Measurements from ENCODE around the gene TMSB4X. TPM values are rescaled to one million over a fixed set of nuclear protein-coding genes. Genes with fewer than 3 reads are reported as not detected.
"Not testable (repeated sequence)": the region's sequence is repeated elsewhere in the genome, so short reads cannot be mapped to it uniquely, and the experiment has no call there.

Gene TMSB4X
- total and polyA plus RNA-seq, 4 donors: 2,440 to 3,659 (median 2,708) TPM

DNA sequence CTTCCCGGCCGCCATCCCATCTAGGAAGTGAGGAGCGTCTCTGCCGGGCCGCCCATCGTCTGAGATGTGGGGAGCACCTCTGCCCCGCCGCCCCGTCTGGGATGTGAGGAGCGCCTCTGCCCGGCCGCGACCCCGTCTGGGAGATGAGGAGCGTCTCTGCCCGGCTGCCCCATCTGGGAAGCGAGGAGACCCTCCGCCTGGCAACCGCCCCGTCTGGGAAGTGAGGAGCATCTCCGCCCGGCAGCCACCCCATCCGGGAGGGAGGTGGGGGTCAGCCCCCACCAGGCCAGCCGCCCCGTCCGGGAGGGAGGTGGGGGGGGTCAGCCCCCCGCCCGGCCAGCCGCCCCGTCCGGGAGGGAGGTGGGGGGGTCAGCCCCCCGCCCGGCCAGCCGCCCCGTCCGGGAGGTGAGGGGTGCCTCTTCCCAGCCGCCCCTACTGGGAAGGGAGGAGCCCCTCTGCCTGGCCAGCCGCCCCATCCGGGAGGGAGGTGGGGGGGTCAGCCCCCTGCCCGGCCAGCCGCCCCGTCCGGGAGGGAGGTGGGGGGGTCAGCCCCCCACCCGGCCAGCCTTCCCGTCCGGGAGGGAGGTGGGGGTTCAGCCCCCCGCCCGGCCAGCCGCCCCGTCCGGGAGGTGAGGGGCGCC is 11.6 kb upstream of the TMSB4X start:
- DNase-seq (ENCODE audit: low read depth in 4 of 6, low spot score in 6 of 6); H3K27me3 ChIP-seq (ENCODE audit: control insufficient read depth, insufficient read depth, low read length); H3K4me1 ChIP-seq (ENCODE audit: control insufficient read depth, insufficient read depth, low read length); H3K9me3 ChIP-seq (ENCODE audit: control insufficient read depth, insufficient read depth, low read length); H3K36me3 ChIP-seq (ENCODE audit: control insufficient read depth, insufficient read depth, low read length); H3K27ac ChIP-seq (ENCODE audit: low read depth, low read length); H3K4me3 ChIP-seq (ENCODE audit: low read depth, low read length): not testable (repeated sequence)
- 96% methylated on average over 26 of the region's 52 CpGs for WGBS (ENCODE audit: insufficient coverage)

DNA sequence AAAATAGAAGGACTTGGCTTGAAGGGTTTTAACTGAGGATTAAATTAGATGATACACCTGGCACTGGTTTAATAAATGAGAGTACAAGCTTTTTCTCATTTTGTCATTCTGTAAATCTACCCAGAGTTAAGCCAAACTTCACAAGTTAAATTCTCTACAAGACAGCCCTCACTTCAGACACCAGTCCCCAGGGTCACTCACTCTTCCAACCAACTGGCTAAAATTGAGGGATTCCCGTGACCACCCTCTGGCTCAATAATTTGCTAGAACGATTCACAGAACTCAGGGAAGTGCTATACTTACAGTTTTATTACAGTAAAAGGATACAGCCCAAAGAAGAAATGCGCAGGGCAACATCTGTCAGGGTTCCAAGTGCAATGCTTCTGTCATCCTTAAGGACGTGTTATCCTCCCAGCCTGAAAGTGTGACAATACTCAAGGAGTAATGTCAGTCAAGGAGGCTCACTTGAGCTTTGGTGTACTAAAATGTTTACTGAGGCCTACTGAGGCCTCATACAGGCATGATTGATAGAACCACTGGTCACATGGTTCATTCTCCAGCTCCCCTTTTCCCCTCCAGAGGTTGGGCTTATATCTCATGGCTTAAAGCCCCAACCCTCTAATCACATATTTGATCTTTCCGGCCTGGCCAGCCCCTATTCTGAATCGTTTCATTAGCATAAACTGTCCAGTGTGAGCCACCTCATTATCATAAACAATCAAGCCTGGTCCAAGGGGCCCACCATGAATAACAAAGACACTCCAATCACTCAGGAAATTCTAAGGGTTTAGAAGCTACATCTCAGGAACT is 9.6 kb upstream of the TMSB4X start:
- WGBS (ENCODE audit: insufficient coverage): 66% methylated on average over 4 of the region's 6 CpGs
- no peaks in the 10 kb centered on the region for H3K9me3 ChIP-seq (ENCODE audit: control insufficient read depth, insufficient read depth, low read length)
- no peak for DNase-seq (ENCODE audit: low read depth in 4 of 6, low spot score in 6 of 6)

DNA sequence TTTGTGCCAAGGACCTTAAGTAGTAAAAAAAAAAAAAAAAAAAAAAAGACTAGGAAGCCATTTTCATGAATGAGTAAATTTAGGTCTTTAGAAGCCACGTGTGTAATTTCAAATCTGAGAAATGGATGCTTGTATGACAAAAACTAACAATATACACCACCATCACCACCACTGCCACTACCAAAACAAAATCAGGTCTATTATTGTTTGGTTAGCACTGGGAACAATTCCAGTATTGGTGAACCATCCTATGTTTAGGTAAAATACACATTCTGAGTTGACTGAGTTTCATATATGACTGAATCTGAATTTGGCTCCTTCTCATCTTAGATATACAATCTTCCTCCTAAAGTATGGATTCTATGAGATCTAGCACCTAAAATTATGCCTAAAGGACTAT is 8.8 kb upstream of the TMSB4X start:
- H3K27me3 ChIP-seq (ENCODE audit: control insufficient read depth, insufficient read depth, low read length): peaks cover 3% of the 10 kb centered on the region
- peaks cover 4% of the 10 kb centered on the region for H3K4me1 ChIP-seq (ENCODE audit: control insufficient read depth, insufficient read depth, low read length)
- H3K4me3 ChIP-seq (ENCODE audit: low read depth, low read length): no peak overlapping the region
- no peak overlapping the region for H3K27ac ChIP-seq (ENCODE audit: low read depth, low read length)
- H3K36me3 ChIP-seq (ENCODE audit: control insufficient read depth, insufficient read depth, low read length): no peaks in the 10 kb centered on the region
- no peaks in the 10 kb centered on the region for H3K9me3 ChIP-seq (ENCODE audit: control insufficient read depth, insufficient read depth, low read length)
- DNase-seq (ENCODE audit: low read depth in 4 of 6, low spot score in 6 of 6): no peak
- WGBS (ENCODE audit: insufficient coverage): no CpG with 5 or more reads among the region's 1 CpG

More for the DNA sequence above, 9.6 kb upstream of the TMSB4X start:
- no peaks in the 10 kb centered on the region for H3K27me3 ChIP-seq (ENCODE audit: control insufficient read depth, insufficient read depth, low read length)
- no peak overlapping the region for H3K27ac ChIP-seq (ENCODE audit: low read depth, low read length)
- no peaks in the 10 kb centered on the region for H3K4me1 ChIP-seq (ENCODE audit: control insufficient read depth, insufficient read depth, low read length)
- no peaks in the 10 kb centered on the region for H3K36me3 ChIP-seq (ENCODE audit: control insufficient read depth, insufficient read depth, low read length)
- H3K4me3 ChIP-seq (ENCODE audit: low read depth, low read length): no peak overlapping the region

DNA sequence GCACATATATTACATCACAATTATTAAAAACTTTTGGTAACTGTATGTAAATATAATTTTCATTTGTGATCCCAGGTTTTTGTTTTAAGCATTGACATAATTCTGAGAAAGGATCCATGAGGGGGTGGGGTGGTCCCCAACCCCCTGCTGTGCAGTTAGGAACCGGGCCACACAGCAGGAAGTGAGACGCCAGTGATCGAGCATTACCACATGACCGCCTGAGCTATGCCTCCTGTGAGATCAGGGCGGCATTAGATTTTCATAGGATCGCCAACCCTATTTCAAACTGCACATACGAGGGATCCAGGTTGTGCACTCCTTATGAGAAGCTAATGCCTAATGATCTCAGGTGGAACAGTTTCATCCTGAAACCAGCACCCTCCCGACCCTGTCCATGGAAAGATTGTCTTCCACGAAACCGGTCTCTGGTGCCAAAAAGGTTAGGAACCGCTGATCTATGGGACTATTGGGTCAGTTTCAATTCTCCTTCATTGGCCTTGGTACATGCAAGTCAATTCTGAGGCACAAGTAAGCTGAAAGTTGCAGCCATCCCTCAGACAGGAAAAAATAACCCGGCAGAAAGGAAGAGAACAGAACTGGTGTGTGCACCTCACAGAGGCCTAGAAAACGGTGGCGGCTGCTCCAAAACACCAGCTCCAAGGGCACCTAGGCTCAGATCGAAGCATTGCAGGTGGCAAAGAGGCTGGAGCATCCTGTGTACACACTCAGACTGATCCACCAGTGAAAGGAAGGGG is 7.0 kb upstream of the TMSB4X start:
- Histone ChIP-seq H3K27ac (ENCODE audit: low read depth, low read length) (no peak overlapping the region), H3K36me3 (ENCODE audit: control insufficient read depth, insufficient read depth, low read length) (no peaks in the 10 kb centered on the region), H3K4me1 (ENCODE audit: control insufficient read depth, insufficient read depth, low read length) (peaks cover 10% of the 10 kb centered on the region), H3K9me3 (ENCODE audit: control insufficient read depth, insufficient read depth, low read length) (no peaks in the 10 kb centered on the region), H3K4me3 (ENCODE audit: low read depth, low read length) (no peak overlapping the region), H3K27me3 (ENCODE audit: control insufficient read depth, insufficient read depth, low read length) (peaks cover 3% of the 10 kb centered on the region)
- DNase-seq (ENCODE audit: low read depth in 4 of 6, low spot score in 6 of 6): no peak
- 89% methylated on average over 15 of the region's 15 CpGs for WGBS (ENCODE audit: insufficient coverage)

DNA sequence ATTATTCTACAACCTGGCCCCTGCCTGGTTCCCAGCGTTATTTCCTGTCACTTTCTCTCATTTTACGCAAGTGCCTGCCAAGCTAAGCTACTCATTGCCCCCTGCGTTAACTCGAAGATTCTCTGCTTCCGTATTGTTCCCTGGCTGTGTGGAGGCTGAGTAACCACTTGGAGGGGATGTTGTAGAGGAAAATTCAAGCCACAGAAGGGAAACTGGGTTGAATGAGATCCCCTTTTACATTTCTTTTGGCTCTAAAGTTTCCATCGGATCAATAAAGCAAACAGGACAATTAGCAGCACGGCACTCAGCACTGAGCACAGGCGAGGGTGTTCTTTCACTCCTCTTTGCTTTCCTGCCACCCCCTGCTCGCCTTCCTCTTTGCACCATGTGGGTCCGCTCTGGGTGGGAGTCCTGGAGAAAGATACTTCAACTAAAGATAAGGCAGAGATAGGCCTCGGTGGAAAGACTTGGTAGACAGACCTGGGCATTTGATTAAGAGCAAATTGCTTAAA is 4.2 kb upstream of the TMSB4X start:
- Histone ChIP-seq H3K4me3 (ENCODE audit: low read depth, low read length) (no peak overlapping the region), H3K36me3 (ENCODE audit: control insufficient read depth, insufficient read depth, low read length) (no peaks in the 10 kb centered on the region), H3K4me1 (ENCODE audit: control insufficient read depth, insufficient read depth, low read length) (peaks cover 14% of the 10 kb centered on the region), H3K9me3 (ENCODE audit: control insufficient read depth, insufficient read depth, low read length) (no peaks in the 10 kb centered on the region), H3K27me3 (ENCODE audit: control insufficient read depth, insufficient read depth, low read length) (peaks cover 14% of the 10 kb centered on the region), H3K27ac (ENCODE audit: low read depth, low read length) (peak overlapping the region; percentile 19)
- 0% methylated on average over 1 of the region's 11 CpGs for WGBS (ENCODE audit: insufficient coverage)
- DNase-seq (ENCODE audit: low read depth in 4 of 6, low spot score in 6 of 6): peak in 2 of 6 donors; percentile 83 to 90

DNA sequence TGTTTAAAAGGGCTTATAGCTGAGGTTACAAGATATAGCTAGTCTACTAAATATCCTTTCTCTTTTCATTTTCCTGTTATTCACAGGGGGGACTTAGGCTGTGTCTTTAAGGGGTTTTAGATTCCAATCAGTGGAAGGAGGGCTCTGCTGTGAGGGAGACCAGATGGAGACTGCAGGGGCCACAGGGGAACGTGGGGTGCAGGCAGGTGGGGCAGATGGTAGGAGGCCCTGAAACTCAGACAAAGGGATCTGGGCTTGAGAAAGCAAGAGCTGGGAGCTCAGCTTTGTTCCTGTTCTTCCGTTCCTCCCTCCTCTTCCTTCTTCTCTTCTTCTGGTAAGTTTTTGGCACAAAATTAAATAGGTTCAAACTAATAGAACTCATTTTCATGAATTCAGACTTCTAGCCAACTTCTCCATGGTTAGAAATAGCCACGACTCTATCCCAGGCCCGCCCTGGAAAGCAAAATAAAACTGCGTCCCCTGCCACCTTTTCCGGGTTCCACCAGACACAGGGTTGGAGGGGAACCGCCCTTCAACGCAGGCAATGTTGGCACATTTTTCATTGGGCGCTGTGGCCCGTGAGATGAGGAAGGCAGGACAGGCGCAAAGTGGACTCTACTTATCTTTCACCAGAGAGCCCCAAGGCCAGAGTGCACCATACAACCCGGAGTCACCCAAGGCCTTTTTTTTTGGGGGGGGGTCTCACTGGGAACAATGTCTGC is 3.5 kb upstream of the TMSB4X start:
- no peak overlapping the region for H3K4me3 ChIP-seq (ENCODE audit: low read depth, low read length)

DNA sequence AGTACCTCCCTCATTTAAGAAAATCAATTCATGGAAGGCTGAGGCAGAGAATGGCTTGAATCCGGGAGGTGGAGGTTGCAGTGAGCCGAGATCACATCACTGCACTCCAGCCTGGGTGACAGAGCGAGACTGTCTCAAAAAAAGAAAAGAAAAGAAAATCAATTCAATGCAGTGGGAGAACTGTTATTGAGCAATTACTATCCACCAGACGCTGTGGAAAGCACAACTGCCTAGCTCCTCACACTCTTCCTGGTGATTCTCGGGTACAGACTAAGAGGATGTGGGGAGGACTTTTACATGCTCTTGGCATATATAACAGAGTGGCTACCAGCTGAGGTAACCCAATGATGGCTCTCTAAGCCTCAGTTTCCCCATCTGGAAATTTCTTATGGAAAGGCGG is 2.7 kb upstream of the TMSB4X start:
- no peak for DNase-seq (ENCODE audit: low read depth in 4 of 6, low spot score in 6 of 6)
- H3K27me3 ChIP-seq (ENCODE audit: control insufficient read depth, insufficient read depth, low read length): peaks cover 19% of the 10 kb centered on the region
- H3K36me3 ChIP-seq (ENCODE audit: control insufficient read depth, insufficient read depth, low read length): no peaks in the 10 kb centered on the region
- WGBS (ENCODE audit: insufficient coverage): 83% methylated on average over 1 of the region's 6 CpGs
- peaks cover 14% of the 10 kb centered on the region for H3K4me1 ChIP-seq (ENCODE audit: control insufficient read depth, insufficient read depth, low read length)
- H3K9me3 ChIP-seq (ENCODE audit: control insufficient read depth, insufficient read depth, low read length): no peaks in the 10 kb centered on the region
- H3K27ac ChIP-seq (ENCODE audit: low read depth, low read length): no peak overlapping the region
- no peak overlapping the region for H3K4me3 ChIP-seq (ENCODE audit: low read depth, low read length)

More for the DNA sequence above, 3.5 kb upstream of the TMSB4X start:
- DNase-seq (ENCODE audit: low read depth in 4 of 6, low spot score in 6 of 6): no peak
- Histone ChIP-seq H3K9me3 (ENCODE audit: control insufficient read depth, insufficient read depth, low read length) (no peaks in the 10 kb centered on the region), H3K4me1 (ENCODE audit: control insufficient read depth, insufficient read depth, low read length) (peaks cover 14% of the 10 kb centered on the region), H3K36me3 (ENCODE audit: control insufficient read depth, insufficient read depth, low read length) (no peaks in the 10 kb centered on the region), H3K27ac (ENCODE audit: low read depth, low read length) (peak overlapping the region; percentile 19), H3K27me3 (ENCODE audit: control insufficient read depth, insufficient read depth, low read length) (peaks cover 19% of the 10 kb centered on the region)
- WGBS (ENCODE audit: insufficient coverage): 89% methylated on average over 9 of the region's 12 CpGs

DNA sequence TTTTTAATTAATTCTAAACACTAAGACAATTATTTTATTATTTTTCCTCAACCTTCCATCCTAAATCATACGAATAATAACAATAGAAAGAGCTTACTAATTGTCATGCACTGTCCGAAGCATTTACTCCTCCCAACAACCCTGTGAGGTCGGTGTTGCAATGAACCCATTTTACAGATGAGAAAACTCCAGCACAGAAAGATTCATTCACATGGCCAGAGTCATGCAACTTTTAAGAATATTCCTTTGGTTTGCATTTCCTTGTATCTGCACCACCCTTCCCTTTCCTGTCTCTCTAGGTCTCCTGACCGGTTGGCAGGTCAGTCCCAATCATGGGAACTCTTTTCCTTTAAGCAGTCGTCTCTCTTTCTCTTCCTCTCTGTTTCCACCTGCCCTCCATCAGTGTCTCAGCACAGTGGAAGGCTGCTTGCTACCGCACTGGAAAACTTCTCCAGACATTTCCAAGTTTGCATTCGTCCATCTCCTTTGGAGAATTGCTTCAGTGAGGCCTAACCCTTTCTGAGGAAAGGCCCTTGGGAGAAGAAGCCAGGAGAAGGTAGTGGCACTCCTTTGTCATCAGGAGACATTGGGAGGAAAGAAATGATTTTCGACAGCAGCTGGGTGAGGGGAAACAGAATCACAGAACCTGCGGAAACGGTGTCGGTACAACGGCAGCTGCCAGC is 1.9 kb upstream of the TMSB4X start:
- H3K27me3 ChIP-seq (ENCODE audit: control insufficient read depth, insufficient read depth, low read length): peaks cover 19% of the 10 kb centered on the region
- no peak overlapping the region for H3K4me3 ChIP-seq (ENCODE audit: low read depth, low read length)
- no peaks in the 10 kb centered on the region for H3K36me3 ChIP-seq (ENCODE audit: control insufficient read depth, insufficient read depth, low read length)
- DNase-seq (ENCODE audit: low read depth in 4 of 6, low spot score in 6 of 6): peak in 1 of 6 donors; percentile 40
- peaks cover 14% of the 10 kb centered on the region for H3K4me1 ChIP-seq (ENCODE audit: control insufficient read depth, insufficient read depth, low read length)
- no peaks in the 10 kb centered on the region for H3K9me3 ChIP-seq (ENCODE audit: control insufficient read depth, insufficient read depth, low read length)
- 77% methylated on average over 10 of the region's 12 CpGs for WGBS (ENCODE audit: insufficient coverage)
- H3K27ac ChIP-seq (ENCODE audit: low read depth, low read length): peak overlapping the region; percentile 92
